HUES6 (cell line): ENCODE data around the gene ATXN10.

Source experiments
- H3K27ac ChIP-seq: 2 replicates; pipeline ENCODE4 v1.7.0; 2013; ENCODE audit warnings: low read depth, mild to moderate bottlenecking, low read length, inconsistent platforms
- H3K27me3 ChIP-seq: 2 replicates; pipeline ENCODE4 v1.6.1; 2013; ENCODE audit warnings: low read length; ENCODE audit not compliant: control insufficient read depth, insufficient read depth
- H3K36me3 ChIP-seq: 2 replicates; pipeline ENCODE4 v1.6.1; 2013; ENCODE audit warnings: low read length; ENCODE audit not compliant: control insufficient read depth, insufficient read depth
- H3K4me1 ChIP-seq: 2 replicates; pipeline ENCODE4 v1.6.1; 2013; ENCODE audit warnings: low read length; ENCODE audit not compliant: control insufficient read depth, insufficient read depth
- H3K4me3 ChIP-seq: 2 replicates; pipeline ENCODE4 v1.5.1; 2013; ENCODE audit warnings: low read depth, low read length
- H3K9ac ChIP-seq: one replicate; pipeline ENCODE4 v1.6.1; 2013; ENCODE audit warnings: mild to moderate bottlenecking, low read length
- H3K9me3 ChIP-seq: 2 replicates; pipeline ENCODE4 v1.6.1; 2013; ENCODE audit warnings: low read depth, low read length; ENCODE audit not compliant: control insufficient read depth, insufficient read depth

Gene ATXN10

DNA sequence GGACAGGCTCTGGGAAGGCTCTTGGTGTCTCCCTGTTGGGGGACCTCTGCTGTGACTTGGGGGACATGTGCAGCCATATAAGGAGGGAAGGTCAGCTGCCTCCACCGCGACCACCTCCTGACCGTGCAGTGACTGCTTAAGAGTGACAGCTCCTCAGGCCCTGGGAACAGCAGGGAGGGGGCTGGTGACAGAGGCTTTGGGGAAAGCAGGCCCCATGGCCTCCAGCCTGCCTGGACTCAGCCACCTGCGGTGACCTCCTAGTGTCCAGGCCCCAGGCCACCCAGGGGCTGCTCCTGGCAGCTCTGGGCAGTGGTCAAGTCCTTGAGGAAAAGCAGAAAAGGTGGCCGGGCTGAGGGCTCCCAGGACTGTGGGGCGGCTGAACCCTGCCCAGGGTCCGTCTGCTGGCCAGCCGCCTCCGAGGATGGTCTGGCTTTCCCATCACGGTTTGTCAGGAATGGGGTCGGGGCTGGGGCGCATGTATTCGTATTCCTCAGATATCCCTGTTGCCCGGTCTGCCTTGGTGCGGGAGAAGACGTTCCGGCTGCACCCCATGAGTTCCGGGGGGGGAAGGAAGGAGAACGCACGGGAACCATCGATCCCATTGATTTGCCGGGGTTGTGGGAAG, 208.6 kb downstream of the ATXN10 start:
- no peaks in the 10 kb centered on the region for H3K9me3 ChIP-seq
- no peak overlapping the region for H3K4me3 ChIP-seq
- H3K27me3 ChIP-seq, result peaks cover 61% of the 10 kb centered on the region; the same call in 1 of the 2 replicates
- H3K36me3 ChIP-seq, result no peaks in the 10 kb centered on the region
- H3K27ac ChIP-seq, result no peak overlapping the region
- no peak overlapping the region for H3K9ac ChIP-seq
- peaks cover 23% of the 10 kb centered on the region; the same call in 1 of the 2 replicates for H3K4me1 ChIP-seq

DNA sequence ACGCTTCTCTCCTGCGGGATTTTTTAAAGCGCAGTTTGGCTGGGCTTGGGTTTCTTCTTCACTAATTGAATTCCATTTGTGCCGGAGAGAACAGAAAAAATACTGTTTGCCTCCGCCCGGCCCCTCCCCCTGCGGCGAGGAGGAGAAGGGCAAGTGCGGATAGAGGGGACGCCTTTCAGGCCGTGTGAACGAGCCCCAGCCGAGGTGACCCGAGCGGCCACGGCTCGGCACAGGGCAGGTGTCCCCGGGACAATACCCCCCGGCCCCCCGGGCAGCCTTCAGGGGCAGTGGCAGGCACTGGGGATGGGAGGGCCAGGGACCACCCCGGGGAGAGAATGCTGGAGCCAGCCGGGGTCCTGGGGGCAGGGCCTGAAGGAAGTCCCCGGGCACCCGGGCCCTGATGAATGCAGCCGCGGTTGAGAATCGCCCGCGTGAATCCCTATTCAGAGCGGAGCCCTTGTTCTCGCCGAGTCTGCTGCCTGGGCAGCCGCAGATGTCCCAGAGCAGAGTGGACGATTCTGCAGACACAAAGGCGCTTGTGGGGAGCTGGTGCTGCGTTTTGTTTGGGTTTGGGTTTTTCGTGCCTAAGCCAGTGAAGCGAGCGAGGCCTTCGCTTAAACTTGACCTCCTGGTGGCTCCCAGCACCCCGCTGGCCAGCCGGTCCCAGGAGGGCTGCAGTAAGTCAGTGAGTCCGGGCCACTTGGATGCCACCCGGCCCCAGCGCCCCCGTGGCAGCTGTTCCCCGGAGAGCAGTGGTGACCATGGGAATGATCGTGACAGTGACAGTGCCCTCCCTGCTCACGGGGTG, 209.3 kb downstream of the ATXN10 start:
- no peak overlapping the region for H3K9ac ChIP-seq
- no peak overlapping the region for H3K4me3 ChIP-seq
- H3K27me3 ChIP-seq, result peaks cover 56% of the 10 kb centered on the region; the same call in 1 of the 2 replicates

DNA sequence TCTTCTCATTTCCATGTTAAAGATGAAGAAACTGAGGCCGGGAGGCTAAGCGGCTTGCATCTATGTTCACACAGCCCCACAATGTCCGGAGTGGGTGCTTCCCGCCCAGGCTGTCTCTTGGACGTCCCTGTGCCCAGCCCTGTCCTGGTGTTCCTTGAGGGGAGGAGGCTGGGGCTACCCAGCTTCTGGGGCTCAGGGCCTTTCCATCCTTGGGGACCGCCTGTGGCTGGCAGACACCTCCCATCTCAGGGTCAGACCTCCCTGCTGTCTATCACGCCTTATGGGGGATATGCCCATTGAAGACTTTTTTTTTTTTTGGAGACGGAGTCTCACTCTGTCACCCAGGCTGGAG, 209.9 kb downstream of the ATXN10 start:
- Histone ChIP-seq H3K27me3 (peaks cover 56% of the 10 kb centered on the region; the same call in 1 of the 2 replicates), H3K4me3 (no peak overlapping the region), H3K9ac (no peak overlapping the region), H3K27ac (no peak overlapping the region), H3K4me1 (peaks cover 23% of the 10 kb centered on the region; the same call in 1 of the 2 replicates), H3K36me3 (no peaks in the 10 kb centered on the region), H3K9me3 (no peaks in the 10 kb centered on the region)

More for the DNA sequence above, 209.3 kb downstream of the ATXN10 start:
- Histone ChIP-seq H3K4me1 (peaks cover 23% of the 10 kb centered on the region; the same call in 1 of the 2 replicates), H3K36me3 (no peaks in the 10 kb centered on the region), H3K9me3 (no peaks in the 10 kb centered on the region), H3K27ac (no peak overlapping the region)

- Histone ChIP-seq H3K9ac (no peak overlapping the region), H3K36me3 (no peaks in the 10 kb centered on the region), H3K27ac (no peak overlapping the region), H3K27me3 (peaks cover 45% of the 10 kb centered on the region; the same call in 1 of the 2 replicates), H3K4me3 (no peak overlapping the region), H3K4me1 (peaks cover 19% of the 10 kb centered on the region; the same call in 1 of the 2 replicates), H3K9me3 (no peaks in the 10 kb centered on the region)
Measured at GRCh38 chr22:45882881-45883810, 211.5 kb downstream of the ATXN10 start.

DNA sequence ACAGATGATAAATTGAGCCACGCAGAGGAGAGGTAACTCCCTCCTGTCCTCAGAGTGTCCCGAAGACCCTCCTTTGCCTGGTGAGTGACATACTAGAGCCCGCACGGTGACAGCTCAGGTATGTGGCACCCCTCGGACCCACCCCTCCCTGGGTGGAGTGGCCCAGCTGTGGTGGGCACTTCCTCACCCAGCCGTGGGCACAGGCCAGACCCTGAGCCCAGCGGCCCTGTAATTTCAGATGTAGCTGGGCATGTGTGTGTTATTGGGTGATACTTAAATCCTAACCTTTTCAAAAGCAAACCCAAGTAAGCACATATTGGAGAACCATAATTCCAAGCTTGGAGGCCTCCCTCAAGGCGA, 212.2 kb downstream of the ATXN10 start:
- Histone ChIP-seq H3K27ac (no peak overlapping the region), H3K27me3 (peaks cover 39% of the 10 kb centered on the region; the same call in 1 of the 2 replicates), H3K4me3 (no peak overlapping the region), H3K4me1 (peaks cover 13% of the 10 kb centered on the region; the same call in 1 of the 2 replicates), H3K36me3 (no peaks in the 10 kb centered on the region), H3K9ac (no peak overlapping the region), H3K9me3 (no peaks in the 10 kb centered on the region)

DNA sequence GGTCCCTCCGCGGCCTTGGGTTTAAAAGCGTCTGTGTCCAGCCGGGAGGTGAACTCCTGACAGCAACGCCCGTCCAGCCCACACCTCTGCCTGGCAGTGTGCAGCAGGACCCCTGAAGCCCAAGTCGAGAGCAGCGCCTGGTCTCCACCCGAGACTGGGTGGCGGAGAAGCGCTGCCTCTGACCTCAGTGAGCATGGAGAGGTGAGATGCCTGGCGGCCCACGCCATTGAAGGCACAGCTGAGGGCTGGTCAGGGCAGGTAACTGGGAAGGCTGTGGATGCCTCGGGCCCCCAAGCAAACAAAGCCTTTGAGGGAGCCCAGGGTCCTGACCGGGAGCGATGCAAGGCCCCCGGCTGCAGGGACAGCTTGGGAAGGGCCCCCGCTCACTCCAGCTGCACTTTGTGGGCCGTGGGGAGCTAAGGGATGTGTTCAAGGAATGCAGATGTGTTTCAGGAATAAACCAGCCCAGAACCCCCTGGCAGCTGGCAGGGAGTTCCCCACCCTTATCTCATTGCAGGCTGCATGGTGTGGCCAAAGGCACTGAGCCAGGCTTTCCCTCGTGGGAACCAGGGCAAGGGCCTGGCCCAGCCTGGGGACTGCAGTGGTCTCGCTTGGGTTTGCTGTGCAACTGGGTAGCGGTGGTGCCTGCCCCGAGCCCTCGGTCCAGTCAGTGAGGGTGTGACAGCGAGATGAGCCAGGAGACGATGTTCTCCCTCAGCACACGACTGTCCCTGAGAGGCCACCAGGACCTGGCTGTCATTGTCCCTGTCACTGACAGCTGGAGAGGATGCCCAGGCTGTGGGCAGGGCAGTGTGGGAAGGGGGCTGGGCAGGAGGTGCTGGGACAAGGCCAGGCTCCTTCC, 212.8 kb downstream of the ATXN10 start:
- Histone ChIP-seq H3K36me3 (no peaks in the 10 kb centered on the region), H3K9ac (no peak overlapping the region), H3K27me3 (peaks cover 34% of the 10 kb centered on the region; the same call in 1 of the 2 replicates), H3K4me3 (no peak overlapping the region), H3K9me3 (no peaks in the 10 kb centered on the region), H3K4me1 (peaks cover 11% of the 10 kb centered on the region; the same call in 1 of the 2 replicates), H3K27ac (no peak overlapping the region)

DNA sequence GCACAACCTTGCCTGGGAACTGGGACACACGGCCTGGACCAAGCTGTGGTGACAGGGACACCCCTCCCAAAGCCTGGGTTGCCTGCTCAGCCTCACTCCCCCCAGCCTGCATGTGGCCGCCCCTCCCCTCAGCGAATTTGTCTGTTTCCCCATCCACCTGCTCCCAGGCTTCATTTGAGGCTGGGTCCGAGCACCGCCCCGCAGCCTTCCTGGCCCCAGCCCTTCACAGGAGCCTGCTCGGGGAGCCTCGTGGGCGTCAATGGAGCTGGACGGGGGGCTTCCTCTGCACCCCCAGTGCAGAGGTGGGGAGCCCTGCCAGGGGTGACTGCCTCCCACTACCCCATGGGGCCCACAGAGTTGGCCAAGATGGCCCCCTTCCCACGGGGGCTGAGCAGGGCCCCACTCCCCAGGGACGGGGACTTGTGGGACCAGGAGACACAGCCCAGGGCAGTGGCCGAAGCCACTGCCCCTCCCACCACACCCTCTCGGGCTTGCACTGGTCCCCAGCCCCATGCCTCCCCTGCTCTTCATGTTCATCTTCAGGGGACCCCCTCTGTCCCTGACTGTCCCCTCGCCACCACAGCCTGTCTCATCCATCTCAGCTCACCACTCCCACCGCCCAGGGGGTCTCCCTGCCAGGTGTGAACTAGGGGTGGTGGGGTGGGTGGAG, 213.7 kb downstream of the ATXN10 start:
- no peaks in the 10 kb centered on the region for H3K36me3 ChIP-seq
- no peak overlapping the region for H3K4me3 ChIP-seq
- no peak overlapping the region for H3K9ac ChIP-seq
- H3K27me3 ChIP-seq, result peaks cover 26% of the 10 kb centered on the region; the same call in 1 of the 2 replicates
- peaks cover 9% of the 10 kb centered on the region; the same call in 1 of the 2 replicates for H3K4me1 ChIP-seq
- no peaks in the 10 kb centered on the region for H3K9me3 ChIP-seq
- H3K27ac ChIP-seq, result no peak overlapping the region

- Histone ChIP-seq H3K4me3 (no peak overlapping the region), H3K9ac (no peak overlapping the region)
Measured at GRCh38 chr22:45885941-45886395, 214.3 kb downstream of the ATXN10 start.

DNA sequence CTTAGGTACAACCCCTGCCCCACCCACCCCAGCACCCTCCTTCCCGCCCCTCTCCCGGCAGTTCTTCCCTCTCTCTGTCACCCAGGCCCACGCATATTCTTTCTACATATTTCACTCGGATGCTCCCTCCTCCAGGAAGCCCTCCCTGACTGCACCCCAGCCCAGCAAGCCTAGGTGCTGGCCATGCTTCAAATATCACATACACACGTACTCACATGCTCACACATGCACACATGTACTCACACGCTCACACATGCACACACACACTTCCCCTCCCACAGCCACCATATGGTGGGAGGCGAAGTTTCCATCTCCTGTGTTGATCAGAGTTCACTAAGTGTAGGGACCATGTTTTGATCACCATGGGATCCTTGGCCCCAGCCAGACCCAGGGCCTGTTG, 214.9 kb downstream of the ATXN10 start:
- peaks cover 14% of the 10 kb centered on the region; the same call in 1 of the 2 replicates for H3K27me3 ChIP-seq
- no peaks in the 10 kb centered on the region for H3K9me3 ChIP-seq
- H3K27ac ChIP-seq, result no peak overlapping the region
- no peaks in the 10 kb centered on the region for H3K36me3 ChIP-seq
- H3K4me3 ChIP-seq, result no peak overlapping the region
- H3K4me1 ChIP-seq, result no peaks in the 10 kb centered on the region
- H3K9ac ChIP-seq, result no peak overlapping the region

More at GRCh38 chr22:45885941-45886395, 214.3 kb downstream of the ATXN10 start:
- H3K4me1 ChIP-seq, result 0 out of 2 replicates have a peak, but pooled peaks cover 2% of the 10 kb centered on the region
- H3K36me3 ChIP-seq, result no peaks in the 10 kb centered on the region
- no peak overlapping the region for H3K27ac ChIP-seq
- H3K9me3 ChIP-seq, result no peaks in the 10 kb centered on the region
- H3K27me3 ChIP-seq, result peaks cover 20% of the 10 kb centered on the region; the same call in 1 of the 2 replicates
